NCI-H69 (cell line): Measurements from ENCODE around the gene GPR107.

Source experiments
- DNase-seq: peaks from one replicate; lab custom pipeline; 2025; lab: John Stamatoyannopoulos, UW

GPR107 gene

DNA sequence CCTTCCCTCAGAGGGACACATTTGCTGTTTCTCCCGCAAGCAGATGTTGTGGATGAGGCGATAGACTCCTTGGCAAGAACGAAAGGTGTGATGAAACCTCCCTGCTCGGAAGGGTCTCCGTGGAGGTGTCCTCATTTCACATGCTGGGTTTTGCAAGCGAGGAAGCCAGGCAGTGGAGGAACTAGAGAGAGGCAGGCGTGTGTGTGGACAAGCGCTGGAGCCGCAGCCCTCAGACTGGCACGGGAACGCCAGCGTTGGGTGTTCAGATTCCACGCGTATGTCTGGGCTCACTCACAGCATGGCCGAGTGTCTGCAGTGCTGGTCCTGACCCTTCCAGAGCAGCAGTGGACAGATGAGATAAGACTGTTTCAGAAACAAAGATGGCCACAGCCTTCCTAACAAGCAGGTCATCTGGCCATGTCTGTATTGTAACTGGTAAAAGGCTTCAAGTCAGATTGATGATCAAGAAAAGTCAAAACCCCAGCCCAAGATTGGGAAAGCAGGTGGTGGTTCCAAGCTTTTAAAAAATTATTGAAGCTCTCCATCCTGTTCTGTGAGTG is 83.5 kb downstream of the GPR107 start:
- no peak for DNase-seq

DNA sequence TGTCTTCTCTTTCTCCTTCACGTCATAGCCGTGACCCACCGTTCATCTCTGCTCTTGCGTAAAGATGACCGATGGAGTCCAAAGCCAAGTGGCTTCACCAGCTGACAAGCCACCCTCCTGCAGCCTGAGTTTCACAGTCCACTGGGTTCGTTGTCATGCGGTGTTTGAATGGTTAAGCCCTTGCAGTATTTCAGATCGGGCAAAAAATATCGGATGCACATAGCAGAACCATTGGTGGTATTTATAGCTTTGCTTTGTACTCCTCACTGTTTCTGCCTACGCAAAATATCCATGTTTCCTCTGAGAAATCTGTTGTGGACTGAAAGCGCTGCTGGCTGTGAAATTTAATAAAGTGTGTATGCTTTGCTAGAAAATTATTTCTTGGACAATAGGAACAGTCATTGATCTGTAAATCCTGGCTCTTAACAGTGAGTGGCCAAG is 84.0 kb downstream of the GPR107 start:
- no peak for DNase-seq

DNA sequence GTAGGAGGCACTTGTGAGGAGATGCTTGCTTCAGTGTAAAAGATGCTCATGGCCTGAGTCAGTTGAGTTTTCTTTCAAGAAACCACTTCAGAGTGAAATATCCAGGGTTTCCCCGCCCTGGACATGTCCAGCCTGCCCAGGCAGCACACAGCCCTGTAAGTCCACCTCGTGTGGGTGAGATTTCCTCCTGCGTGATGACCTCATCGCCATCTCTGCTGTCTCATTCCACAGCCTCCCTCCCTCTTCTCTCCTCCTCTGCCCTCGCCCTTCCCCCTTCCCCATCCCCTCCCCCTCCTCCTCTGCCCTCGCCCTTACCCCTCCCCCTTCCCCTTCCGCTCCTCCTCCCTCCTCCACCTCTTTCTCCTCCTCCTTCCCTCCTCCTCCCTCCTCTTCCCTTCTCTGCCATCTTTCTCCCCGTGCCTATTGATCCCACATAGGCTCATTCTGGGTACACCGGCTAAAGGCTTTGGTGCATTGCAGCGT is 84.5 kb downstream of the GPR107 start:
- DNase-seq: peak; percentile 68

DNA sequence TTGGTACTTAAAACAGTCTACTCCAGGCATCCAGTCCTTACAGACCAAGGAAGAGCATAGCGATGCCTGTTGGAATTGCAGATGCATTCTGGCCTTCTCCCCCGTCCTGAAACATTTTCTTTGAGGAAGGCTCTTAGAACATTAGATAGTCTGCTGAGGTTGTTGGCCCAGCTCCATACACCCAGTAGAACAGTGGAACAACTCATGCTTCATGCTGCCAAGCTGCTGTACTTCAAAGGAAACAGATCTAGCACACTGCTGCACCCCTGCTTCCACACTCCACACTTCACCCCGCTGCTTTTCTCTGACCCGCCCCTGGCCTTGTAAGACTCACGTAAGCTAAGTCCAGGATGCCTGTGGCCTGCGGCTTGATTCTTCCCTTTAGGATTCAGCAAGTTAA is 85.1 kb downstream of the GPR107 start:
- peak; percentile 19 for DNase-seq

DNA sequence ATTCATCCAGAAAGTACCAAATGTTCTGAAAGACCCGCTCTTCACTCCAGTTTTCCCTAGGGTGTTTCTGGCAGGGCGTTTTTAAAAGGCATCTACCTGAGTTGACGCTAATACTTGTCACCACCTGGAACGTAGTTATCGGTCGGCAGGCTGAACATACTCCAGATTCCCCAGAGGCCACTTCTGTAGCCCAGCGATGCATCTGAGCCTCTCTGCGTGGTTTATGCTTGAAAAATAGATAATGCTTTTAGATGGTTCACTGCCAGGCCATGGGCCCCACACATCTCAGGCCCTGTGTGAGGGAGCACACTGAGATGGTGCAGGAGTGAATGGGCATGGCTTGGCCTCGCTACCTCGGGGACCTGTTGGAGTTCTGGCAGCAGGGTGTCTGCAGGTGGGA is 85.5 kb downstream of the GPR107 start:
- no peak for DNase-seq

DNA sequence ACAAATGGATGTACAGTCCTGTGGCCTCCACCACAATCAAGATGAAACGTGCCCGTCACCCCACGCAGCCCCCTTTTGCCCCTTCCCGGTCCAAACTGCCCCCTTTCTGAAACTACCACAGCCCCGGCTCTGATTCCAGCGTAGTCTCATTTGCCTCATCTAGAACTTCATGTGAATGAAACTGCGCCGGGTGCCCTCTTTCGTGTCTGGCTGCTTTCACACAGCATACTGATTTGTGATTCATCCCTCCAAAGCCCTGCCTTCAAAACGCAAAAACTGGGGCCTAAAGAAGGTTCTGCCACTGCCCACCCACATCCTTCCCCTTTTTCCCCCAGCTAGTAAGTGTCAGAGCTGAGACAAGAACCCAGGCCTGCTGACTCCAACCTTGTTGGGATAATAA is 87.0 kb downstream of the GPR107 start:
- no peak for DNase-seq

DNA sequence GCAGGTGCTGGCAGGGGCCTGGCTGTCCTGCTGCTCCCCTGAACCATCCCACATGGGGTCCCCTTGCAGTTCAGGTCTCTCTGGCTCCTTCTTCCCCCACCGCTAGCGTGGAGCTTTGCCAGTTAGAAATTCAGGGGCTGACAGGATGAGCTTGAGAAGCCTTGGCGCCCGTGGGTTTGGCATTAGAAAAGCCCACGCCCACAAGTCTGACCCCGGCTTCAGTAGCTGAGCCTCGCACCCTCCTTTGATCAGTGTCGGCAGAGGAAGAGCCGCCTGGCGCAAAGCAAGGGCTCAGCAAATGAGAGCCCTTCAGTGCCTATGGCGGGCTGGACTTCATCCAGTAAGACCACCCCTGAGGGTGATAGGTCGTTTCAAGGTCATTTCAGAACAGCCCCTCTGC is 88.3 kb downstream of the GPR107 start:
- no peak for DNase-seq

DNA sequence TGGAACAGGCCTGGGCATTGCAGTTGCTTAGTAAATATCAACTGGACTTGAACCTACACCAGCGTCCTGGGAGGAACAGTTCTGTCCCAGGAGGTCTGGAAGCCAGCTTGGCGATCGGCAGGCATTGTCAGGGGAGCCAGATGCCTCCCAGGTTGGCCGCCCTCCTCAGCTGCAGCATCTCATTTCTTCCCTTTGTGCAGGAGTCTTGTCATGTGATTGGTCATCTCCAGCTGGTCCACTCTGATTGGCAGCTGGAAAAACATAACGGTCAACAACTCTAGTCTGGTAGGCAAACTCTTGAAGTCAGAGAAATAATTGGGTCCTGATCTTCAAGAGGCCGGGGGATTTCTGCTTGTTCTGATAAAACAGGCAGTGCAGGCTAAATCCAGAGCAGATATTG is 88.9 kb downstream of the GPR107 start:
- no peak for DNase-seq

DNA sequence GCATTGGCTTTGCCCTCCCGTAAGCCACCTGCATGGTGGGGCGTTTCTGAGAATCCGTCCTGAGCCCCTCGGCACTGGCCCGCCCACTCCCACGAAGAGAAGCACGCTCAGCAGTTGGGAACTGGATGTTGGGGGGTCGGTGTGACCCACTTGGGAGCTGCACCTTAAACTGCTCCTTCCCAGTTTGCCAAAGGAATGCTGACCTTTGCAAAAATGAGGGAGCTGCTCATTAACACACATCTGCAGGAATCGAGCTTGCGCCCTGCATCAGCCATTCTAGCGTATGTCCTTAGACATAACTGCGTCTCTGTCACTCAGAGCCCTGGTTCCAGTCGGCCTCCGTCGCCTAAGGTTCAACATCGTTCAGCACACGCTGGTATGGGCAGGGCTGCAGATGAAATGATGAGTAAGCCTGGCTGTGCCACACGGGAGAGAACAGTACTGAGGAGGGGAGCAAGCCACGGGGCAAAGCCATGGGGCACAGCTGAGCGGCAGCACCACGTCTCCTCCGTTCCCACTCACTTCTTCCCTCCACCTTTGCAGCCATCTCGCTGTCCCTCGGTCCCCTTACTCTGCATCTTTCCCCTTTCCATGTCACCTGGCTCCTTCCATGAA is 89.7 kb downstream of the GPR107 start:
- no peak for DNase-seq

DNA sequence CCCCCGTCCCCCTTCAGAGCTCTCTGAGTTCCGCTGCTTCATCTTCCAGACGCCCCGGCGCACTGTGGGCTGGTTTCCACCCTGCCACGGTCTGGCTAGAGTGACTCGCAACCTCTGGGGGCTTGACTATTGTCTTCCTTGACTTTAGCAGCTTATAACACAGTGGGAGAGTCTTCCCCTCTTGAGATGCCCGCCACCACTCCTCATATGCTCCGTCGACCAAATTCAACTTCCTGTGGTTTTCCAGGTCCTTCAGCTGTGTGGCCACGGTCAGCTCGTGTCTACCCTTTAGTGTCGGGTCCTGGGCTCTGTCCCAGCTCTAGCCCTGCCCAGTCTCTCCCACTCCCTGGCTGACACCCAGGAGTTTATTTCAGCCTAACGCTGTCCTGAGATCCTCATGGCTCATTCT is 90.3 kb downstream of the GPR107 start:
- peak; percentile 29 for DNase-seq

DNA sequence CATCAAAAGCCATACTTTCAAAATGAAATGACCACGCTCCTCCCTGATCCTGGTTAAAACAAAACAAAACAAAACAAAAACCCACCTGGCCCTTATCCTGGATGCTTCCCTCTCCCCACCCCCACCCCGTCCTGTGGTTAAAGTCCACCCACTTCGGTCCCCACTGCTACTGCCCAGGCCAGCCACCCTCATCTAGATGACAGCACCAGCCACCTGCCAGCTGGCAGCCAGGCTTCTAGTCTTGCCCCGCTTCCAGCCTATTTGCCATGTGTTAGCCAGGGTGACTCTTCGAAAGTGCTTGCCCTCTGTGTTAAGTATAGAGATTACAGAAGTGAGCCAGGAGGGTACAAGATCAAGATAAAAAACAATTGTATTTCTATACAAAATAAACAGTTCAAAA is 91.0 kb downstream of the GPR107 start:
- peak; percentile 42 for DNase-seq

DNA sequence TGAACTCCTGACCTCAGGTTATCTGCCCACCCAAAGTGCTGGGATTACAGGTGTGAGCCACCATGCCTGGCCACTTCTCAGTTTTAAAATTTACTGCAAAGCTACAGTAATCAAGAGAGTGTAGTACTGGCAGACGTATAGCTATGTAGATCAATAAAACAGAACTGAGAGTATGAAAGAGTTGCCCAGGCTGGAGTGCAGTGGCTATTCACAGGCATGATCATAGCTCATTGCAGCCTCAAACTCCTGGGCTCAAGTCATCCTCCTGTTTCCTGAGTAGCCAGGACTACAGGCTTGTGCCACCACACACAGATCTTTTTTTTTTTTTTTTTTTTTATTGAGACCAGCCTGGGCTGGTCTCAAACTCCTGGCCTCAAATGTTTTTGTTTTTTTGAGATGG is 92.0 kb downstream of the GPR107 start:
- DNase-seq: no peak

DNA sequence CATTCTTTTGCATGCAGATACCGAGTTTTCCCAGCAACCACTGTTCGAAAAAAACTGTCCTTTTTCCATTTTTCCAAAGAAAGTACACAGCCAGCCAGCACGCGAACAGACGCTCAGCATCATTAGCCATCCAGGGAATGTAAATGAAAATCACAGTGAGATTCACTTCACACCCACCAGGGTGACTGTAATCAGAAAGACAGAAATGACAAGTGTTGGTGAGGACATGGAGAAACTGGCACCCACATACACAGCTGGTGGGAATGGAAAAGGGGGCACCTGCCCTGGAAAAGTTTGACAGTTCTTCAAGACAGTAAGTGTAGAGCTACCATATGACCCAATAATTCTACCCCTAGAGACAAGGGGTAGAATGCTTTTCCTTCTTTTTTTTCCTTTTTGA is 93.5 kb downstream of the GPR107 start:
- no peak for DNase-seq

DNA sequence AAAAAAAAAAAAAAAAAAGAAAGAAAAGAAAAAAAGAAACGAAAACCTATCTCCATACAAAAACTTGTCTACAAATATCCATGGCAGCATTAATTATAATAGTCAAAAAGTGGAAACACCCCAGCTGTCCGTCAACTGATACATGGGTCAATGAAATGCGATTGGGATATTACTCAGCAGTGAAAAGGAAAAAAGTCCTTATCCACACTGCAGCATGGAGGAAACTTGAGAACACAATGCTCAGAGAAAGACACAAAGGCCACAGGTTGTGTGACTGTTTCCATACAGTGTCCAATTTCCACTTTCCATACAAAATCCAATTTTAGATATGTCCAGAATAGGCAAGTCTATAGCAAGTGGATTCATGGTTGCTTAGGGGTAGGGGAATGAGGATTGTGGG is 94.2 kb downstream of the GPR107 start:
- DNase-seq: no peak

DNA sequence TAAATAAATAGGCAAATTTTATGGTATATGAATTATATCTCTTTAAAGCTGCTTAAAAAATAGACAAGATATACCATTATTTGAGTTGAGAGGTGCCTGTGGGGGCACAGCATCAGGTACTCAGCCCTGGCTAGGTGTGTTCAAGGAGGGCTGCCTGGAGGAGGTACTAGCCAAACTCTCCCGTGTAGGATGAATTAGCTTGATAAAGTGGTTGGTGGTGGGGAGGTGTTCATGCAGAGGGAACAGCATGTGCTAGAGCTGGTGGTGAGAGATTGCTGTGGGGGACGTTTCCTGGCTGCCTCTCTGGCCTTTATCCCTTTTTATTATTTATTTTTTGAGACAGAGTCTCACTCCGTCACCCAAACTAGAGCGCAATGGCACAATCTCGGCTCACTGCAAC is 95.3 kb downstream of the GPR107 start:
- DNase-seq: no peak

DNA sequence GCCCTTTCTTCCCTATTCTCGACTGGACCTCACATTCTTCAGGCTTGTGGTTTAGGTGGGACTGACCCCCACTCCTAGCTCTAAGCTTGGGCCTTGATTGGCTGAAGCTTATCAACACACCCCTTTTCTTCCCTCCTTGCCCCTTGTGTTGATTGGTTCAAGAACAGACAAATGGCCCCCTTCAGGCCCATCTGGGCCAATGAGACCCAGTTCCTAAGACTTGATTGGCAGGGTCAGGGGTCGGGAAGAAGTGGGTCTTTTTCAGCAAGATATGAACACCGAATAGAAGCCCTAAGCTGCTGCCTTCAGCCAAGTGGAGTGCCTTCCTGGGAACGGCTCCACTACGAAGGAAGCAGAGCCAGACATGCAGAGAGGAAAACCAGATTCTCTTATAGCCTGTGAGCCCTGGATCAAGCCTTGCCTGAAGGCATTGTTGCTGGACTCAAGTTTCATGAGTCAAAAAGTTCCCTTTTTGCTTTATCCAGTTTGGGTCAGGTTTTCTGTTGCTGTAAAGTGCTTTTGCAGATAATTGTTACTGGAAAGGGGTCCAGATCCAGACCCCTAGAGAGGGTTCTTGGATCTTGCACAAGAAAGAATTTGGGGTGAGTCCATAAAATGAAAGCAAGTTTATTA is 96.1 kb downstream of the GPR107 start:
- no peak for DNase-seq

DNA sequence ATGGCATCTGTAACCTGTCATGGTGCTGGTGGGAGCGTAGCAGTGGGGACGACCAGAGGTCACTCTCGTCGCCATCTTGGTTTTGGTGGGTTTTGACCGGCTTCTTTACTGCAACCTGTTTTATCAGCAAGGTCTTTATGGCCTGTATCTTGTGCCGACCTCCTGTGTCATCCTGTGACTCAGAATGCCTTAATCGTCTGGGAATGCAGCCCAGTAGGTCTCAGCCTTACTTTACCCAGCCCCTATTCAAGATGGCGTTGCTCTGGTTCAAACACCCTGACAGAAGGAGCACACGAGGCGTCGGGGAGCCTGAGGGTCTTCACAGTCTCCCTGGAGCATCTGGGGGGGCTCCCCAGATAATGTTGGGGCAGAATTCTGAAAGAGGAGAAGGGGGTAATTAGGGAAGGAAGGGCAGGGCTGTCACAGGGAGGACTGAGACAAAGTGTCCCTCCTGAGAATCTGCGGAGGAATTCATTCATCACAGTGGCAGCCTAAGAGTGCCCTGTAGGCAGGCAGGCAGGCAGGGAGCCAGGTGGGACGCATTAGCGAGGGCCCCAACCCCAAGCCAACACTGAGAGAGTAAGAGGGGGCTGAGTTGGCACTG is 97.2 kb downstream of the GPR107 start:
- no peak for DNase-seq

DNA sequence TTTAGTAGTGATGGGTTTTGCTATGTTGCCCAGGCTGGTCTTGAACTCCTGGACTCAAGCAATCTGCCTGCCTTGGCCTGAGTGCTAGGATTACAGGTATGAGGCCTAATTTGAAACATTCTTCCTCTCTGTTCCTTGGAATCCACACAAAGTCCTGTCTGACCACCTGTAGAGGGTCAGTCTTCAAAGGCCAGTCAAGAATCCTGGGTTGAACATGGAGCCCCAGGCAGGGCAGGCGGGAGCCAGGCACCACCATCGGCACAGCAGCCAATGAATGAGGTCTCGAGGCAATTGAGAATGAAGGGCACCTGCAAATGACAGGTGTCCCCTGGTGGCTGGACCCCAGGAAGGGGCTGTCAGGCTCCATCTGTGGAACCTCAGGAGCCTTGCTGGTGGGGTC is 101.1 kb downstream of the GPR107 start:
- DNase-seq: no peak

DNA sequence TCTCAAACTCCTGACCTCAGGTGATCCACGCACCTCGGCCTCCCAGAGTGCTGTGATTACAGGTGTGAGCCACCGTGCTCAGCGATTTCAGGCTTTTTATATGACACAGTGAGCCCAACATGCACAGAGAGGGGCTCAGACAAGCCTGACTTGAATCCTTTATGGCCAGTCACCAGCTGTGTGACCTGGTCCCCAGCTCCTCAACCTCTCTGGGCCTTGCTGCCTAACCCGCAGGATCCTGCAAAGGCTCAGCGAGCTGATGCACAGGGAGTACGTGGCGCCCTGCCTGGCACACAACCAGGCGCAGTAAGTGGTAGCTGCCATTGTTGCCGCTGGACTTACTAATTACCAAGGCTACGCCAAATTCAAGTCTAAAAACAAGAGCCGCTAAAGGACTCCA is 101.9 kb downstream of the GPR107 start:
- DNase-seq: no peak

DNA sequence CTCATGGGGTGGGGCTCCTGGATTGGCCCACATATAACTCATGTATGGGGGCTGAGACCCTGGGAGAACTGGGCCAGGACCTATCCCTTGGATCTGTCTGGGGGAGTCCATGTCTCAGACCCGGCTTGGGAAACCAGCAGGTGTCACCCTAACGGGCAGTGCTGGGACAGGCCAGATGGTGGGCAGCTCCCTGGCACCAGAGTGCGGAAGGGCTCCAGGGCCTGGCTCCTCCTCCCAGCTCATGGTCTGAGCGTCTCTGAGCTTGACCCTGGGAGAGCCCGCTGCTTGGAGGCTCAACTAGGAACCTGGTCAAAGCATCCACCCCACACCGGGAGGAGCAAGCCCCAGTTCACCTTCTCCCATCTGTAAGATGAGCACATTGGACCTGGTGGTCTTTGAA is 103.0 kb downstream of the GPR107 start:
- DNase-seq: no peak

DNA sequence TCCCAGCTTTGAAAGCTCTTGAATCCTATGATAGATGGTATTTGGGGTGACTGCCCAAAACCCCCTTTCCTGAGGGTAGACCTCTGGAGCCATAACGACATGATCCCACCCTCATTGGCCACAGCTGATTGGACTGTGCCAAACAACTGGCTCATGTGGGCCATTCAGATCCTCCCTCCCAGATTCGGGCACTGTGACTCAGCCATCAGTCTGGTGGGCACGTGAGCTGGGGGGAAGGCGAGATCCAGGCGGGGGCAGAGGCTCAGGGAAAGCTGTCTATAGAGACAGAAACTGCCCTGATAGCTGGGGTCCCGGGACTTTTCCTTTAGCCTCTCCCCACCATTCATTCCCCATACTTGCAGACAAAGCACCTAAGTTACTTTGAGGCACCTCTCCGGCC is 103.4 kb downstream of the GPR107 start:
- DNase-seq: no peak

DNA sequence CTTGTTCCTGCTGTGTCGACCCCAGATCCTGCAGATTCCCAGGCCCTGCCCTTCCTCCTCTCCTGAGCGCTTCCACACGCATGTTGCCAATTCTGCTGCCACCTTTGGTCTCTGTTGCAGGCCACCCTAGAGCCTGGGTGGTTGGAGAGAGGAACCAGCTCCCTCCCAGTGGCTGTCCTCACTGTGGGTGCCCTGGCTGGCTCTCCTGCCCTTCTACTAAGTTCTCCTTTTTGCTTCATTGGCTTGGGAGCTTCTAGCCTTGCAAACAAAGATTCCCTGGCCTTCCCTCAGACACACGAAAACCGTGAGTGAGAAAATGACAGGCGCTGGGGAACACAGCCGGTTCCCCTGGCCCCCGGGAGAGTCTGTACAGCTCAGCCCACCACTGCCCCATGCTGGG is 104.3 kb downstream of the GPR107 start:
- no peak for DNase-seq

DNA sequence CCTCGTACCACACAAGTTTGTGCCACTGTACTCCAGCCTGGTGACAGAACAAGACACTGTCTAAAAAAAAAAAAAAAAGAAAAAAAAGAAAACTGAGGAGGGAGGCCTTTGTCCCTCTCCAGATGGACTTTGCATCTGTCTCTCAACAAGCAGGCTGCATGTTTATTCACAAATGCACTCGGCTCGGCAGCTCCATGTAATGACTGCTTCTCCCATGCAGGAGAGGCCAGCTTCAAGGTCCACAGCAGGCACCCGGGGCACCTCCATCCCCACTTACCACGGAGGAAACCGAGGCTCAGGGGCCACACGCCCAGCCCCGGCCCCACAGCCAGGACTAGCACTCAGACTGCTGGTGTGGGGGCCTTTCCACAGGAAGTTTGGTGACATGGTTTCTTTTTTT is 105.4 kb downstream of the GPR107 start:
- DNase-seq: no peak
